ENCODE measurements around the gene IL22RA1.

GRCh38 chr1:24085007-24085406, 57.9 kb downstream of the IL22RA1 start:
- TF ChIP-seq CTCF (IDR thresholded peaks at IDR 0.05) (no peak), POLR2A (IDR thresholded peaks at IDR 0.05) (no peak)
